ENCODE data around the gene NOP9. TPM values are rescaled to one million over a fixed set of nuclear protein-coding genes. Genes with fewer than 3 reads are reported as not detected.

The NOP9 gene
- total and polyA plus RNA-seq, 9 of the 15 experiments (the other 6 are each of a cell fraction or from before 2014, with no cell fraction given) = 1.0 to 27.9 (median 15.1) TPM

DNA sequence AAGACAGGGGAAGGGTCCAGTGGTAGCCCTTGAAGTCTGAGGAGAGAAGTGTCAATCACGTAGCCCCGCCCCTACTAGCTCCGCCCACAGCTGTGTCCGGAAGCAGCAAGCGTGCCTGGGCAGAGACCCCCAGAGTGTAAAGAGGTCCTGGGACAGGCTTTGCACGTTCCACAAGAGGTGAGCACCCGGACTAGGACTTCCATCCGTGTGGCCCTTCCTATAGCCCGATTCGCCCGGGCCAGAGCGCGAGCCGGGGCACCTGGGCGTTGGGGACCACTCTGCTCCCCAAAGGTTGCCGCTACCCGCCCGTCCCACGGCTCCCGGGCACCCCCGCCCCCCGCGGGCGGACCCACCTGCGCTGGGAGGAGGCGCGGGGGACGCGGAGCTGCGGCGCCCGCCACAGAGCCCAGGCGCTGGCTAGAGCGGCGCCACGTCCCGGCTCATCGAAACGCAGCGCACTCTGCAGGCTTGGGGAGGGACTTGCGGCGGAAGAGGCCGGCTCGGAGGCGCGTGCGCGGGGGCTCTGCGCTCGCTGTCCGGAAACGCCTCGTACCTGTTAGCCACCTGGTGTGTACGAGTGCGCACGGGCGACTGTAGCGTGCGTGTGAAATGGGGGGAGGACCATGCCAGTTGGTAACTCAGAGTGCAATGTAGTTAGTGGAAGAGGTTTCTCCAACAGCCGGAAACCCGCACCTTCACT lies 28.4 kb upstream of the NOP9 start, which contains the start of gene RABGGTA (continued):
- TF ChIP-seq, protein P1, sequence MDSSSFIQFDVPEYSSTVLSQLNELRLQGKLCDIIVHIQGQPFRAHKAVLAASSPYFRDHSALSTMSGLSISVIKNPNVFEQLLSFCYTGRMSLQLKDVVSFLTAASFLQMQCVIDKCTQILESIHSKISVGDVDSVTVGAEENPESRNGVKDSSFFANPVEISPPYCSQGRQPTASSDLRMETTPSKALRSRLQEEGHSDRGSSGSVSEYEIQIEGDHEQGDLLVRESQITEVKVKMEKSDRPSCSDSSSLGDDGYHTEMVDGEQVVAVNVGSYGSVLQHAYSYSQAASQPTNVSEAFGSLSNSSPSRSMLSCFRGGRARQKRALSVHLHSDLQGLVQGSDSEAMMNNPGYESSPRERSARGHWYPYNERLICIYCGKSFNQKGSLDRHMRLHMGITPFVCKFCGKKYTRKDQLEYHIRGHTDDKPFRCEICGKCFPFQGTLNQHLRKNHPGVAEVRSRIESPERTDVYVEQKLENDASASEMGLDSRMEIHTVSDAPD (CRISPR knock-in tag; IDR thresholded peaks at IDR 0.05) = no peak
- TF ChIP-seq NFATC3 (IDR thresholded peaks at IDR 0.05) (no peak), ZBTB17 (CRISPR knock-in tag; IDR thresholded peaks at IDR 0.05) (no peak), PHF20 (IDR thresholded peaks at IDR 0.05; ENCODE audit: partially characterized antibody) (peak; percentile 48), ZZZ3 (IDR thresholded peaks at IDR 0.05) (no peak), TEAD4 (IDR thresholded peaks at IDR 0.05; ENCODE audit: low read length) (0 out of 2 replicates have a peak, but pooled peaks have one; percentile 18), TEAD4 (CRISPR knock-in tag; IDR thresholded peaks at IDR 0.05; ENCODE audit: borderline replicate concordance) (no peak), BCL6 (CRISPR knock-in tag; IDR thresholded peaks at IDR 0.05) (no peak), RBM22 (IDR thresholded peaks at IDR 0.05; ENCODE audit: low read depth, low read length, poor library complexity, severe bottlenecking) (no peak), SPI1 (IDR thresholded peaks at IDR 0.05; ENCODE audit: borderline replicate concordance, low read depth, low read length) (no peak), TAF7 (tag; IDR thresholded peaks at IDR 0.05) (no peak), TGIF2 (CRISPR knock-in tag; IDR thresholded peaks at IDR 0.05) (no peak), BDP1 (IDR thresholded peaks at IDR 0.05; ENCODE audit: insufficient read depth, insufficient read length) (no peak), ZNF699 (CRISPR knock-in tag; IDR thresholded peaks at IDR 0.05; ENCODE audit: insufficient replicate concordance) (no peak), IFI16 (CRISPR knock-in tag; IDR thresholded peaks at IDR 0.05) (no peak), POLR3A (IDR thresholded peaks at IDR 0.05; ENCODE audit: borderline replicate concordance, extremely low read depth, insufficient read depth, insufficient read length) (no peak)
- TF ChIP-seq, protein P2, sequence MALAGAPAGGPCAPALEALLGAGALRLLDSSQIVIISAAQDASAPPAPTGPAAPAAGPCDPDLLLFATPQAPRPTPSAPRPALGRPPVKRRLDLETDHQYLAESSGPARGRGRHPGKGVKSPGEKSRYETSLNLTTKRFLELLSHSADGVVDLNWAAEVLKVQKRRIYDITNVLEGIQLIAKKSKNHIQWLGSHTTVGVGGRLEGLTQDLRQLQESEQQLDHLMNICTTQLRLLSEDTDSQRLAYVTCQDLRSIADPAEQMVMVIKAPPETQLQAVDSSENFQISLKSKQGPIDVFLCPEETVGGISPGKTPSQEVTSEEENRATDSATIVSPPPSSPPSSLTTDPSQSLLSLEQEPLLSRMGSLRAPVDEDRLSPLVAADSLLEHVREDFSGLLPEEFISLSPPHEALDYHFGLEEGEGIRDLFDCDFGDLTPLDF (CRISPR knock-in tag; IDR thresholded peaks at IDR 0.05) = peak; percentile 41; the same call in 1 of the 2 replicates
- TF ChIP-seq, protein P3, sequence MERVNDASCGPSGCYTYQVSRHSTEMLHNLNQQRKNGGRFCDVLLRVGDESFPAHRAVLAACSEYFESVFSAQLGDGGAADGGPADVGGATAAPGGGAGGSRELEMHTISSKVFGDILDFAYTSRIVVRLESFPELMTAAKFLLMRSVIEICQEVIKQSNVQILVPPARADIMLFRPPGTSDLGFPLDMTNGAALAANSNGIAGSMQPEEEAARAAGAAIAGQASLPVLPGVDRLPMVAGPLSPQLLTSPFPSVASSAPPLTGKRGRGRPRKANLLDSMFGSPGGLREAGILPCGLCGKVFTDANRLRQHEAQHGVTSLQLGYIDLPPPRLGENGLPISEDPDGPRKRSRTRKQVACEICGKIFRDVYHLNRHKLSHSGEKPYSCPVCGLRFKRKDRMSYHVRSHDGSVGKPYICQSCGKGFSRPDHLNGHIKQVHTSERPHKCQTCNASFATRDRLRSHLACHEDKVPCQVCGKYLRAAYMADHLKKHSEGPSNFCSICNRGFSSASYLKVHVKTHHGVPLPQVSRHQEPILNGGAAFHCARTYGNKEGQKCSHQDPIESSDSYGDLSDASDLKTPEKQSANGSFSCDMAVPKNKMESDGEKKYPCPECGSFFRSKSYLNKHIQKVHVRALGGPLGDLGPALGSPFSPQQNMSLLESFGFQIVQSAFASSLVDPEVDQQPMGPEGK (CRISPR knock-in tag; IDR thresholded peaks at IDR 0.05; ENCODE audit: borderline replicate concordance) = no peak
- TF ChIP-seq, protein P4, sequence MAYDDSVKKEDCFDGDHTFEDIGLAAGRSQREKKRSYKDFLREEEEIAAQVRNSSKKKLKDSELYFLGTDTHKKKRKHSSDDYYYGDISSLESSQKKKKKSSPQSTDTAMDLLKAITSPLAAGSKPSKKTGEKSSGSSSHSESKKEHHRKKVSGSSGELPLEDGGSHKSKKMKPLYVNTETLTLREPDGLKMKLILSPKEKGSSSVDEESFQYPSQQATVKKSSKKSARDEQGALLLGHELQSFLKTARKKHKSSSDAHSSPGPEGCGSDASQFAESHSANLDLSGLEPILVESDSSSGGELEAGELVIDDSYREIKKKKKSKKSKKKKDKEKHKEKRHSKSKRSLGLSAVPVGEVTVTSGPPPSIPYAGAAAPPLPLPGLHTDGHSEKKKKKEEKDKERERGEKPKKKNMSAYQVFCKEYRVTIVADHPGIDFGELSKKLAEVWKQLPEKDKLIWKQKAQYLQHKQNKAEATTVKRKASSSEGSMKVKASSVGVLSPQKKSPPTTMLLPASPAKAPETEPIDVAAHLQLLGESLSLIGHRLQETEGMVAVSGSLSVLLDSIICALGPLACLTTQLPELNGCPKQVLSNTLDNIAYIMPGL (CRISPR knock-in tag; IDR thresholded peaks at IDR 0.05) = peak; percentile 89
- TF ChIP-seq, protein P5, sequence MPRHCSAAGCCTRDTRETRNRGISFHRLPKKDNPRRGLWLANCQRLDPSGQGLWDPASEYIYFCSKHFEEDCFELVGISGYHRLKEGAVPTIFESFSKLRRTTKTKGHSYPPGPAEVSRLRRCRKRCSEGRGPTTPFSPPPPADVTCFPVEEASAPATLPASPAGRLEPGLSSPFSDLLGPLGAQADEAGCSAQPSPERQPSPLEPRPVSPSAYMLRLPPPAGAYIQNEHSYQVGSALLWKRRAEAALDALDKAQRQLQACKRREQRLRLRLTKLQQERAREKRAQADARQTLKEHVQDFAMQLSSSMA (CRISPR knock-in tag; IDR thresholded peaks at IDR 0.05) = no peak
- TF ChIP-seq, protein P6, sequence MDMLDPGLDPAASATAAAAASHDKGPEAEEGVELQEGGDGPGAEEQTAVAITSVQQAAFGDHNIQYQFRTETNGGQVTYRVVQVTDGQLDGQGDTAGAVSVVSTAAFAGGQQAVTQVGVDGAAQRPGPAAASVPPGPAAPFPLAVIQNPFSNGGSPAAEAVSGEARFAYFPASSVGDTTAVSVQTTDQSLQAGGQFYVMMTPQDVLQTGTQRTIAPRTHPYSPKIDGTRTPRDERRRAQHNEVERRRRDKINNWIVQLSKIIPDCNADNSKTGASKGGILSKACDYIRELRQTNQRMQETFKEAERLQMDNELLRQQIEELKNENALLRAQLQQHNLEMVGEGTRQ (CRISPR knock-in tag; IDR thresholded peaks at IDR 0.05) = no peak
